ENCODE results near the gene SEMA4C.

GRCh38 chr2:96860065-96861029 lies 9.5 kb downstream of the SEMA4C start:
- TF ChIP-seq CTCF (IDR thresholded peaks at IDR 0.05) (no peak), POLR2A (IDR thresholded peaks at IDR 0.05) (no peak)

Measured in heart left ventricle (tissue), 13 donors.